IMR-90 (cell line): ENCODE data around the gene MGAT5.

Source experiments
- BHLHE40 ChIP-seq: fragments of 150-350 bp; IDR thresholded peaks from 2 replicates; pipeline ENCODE4 v1.6.1; 2016; ENCODE audit warnings: mild to moderate bottlenecking, low read depth, low read length
- CEBPB ChIP-seq: IDR thresholded peaks from 2 replicates; pipeline ENCODE4 v1.6.1; 2012; ENCODE audit warnings: low read depth, low read length, improper control_type of control experiment
- MAZ ChIP-seq: IDR thresholded peaks from 2 replicates; pipeline ENCODE4 v1.6.1; 2012; ENCODE audit warnings: low read depth, mild to moderate bottlenecking, low read length, improper control_type of control experiment, moderate library complexity, borderline replicate concordance
- POLR2A ChIP-seq: IDR thresholded peaks from 2 replicates; pipeline ENCODE4 v1.6.1; 2012; ENCODE audit warnings: mild to moderate bottlenecking, low read depth, low read length
- RAD21 ChIP-seq: IDR thresholded peaks from 2 replicates; pipeline ENCODE4 v1.6.1; 2012; ENCODE audit warnings: low read length, improper control_type of control experiment
- RCOR1 ChIP-seq: IDR thresholded peaks from 2 replicates; pipeline ENCODE4 v1.6.1; 2012; ENCODE audit warnings: mild to moderate bottlenecking, low read length, improper control_type of control experiment; ENCODE audit not compliant: insufficient replicate concordance
- RFX5 ChIP-seq: IDR thresholded peaks from 2 replicates; pipeline ENCODE4 v1.8.0; 2012; ENCODE audit warnings: low read depth, mild to moderate bottlenecking, low read length, moderate library complexity
- TF ChIP-seq, protein P1 (sequence below): conservative IDR thresholded peaks from 2 replicates; pipeline ENCODE4 v1.5.1; 2012; ENCODE audit warnings: mild to moderate bottlenecking, low read depth, low read length, improper control_type of control experiment

DNA sequence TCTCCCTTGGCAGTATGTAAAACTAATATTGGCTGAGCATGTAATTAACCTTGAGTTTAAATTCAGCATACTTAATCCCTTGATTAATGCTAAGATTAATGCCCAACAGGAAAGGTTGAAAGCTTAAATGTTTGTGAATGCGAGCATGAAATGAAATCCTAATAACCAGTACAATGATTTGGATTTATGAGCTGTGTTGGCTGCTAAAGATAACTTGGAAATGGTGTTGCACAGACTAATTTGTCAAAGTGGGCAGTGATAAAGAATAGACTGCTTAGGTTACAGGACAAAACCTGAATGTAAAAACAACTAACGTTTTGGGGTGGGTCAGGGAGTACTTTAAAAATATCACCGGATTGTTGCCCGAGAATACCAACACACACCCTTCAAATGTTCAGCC, 70.6 kb downstream of the MGAT5 start:
- TF ChIP-seq, protein P1, sequence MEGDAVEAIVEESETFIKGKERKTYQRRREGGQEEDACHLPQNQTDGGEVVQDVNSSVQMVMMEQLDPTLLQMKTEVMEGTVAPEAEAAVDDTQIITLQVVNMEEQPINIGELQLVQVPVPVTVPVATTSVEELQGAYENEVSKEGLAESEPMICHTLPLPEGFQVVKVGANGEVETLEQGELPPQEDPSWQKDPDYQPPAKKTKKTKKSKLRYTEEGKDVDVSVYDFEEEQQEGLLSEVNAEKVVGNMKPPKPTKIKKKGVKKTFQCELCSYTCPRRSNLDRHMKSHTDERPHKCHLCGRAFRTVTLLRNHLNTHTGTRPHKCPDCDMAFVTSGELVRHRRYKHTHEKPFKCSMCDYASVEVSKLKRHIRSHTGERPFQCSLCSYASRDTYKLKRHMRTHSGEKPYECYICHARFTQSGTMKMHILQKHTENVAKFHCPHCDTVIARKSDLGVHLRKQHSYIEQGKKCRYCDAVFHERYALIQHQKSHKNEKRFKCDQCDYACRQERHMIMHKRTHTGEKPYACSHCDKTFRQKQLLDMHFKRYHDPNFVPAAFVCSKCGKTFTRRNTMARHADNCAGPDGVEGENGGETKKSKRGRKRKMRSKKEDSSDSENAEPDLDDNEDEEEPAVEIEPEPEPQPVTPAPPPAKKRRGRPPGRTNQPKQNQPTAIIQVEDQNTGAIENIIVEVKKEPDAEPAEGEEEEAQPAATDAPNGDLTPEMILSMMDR: no peak
- no peak for TF ChIP-seq RCOR1
- TF ChIP-seq MAZ: no peak
- TF ChIP-seq POLR2A: no peak
- no peak for TF ChIP-seq RAD21
- TF ChIP-seq RFX5: no peak
- no peak for TF ChIP-seq CEBPB
- TF ChIP-seq BHLHE40: no peak
